Mesendoderm (in vitro differentiated cells): Measurements from ENCODE around the gene BHMT2. TPM values are rescaled to one million over a fixed set of nuclear protein-coding genes. Genes with fewer than 3 reads are reported as not detected.

ENCODE experiments used
- DNase-seq: peaks from one replicate; pipeline ENCODE4 v3.0.0; 2013
- H2AK5ac ChIP-seq: 2 replicates; pipeline ENCODE4 v1.6.1; 2013; ENCODE audit warnings: low read length, inconsistent platforms
- H2BK120ac ChIP-seq: 2 replicates; pipeline ENCODE4 v1.6.1; 2013; ENCODE audit warnings: low read depth, mild to moderate bottlenecking, low read length, moderate library complexity, mixed read lengths
- H2BK15ac ChIP-seq: replicated peaks from 2 replicates; pipeline ENCODE4 v1.6.1; 2013; ENCODE audit warnings: low read depth, mild to moderate bottlenecking, moderate library complexity
- H2BK5ac ChIP-seq: 2 replicates; pipeline ENCODE4 v1.6.1; 2013; ENCODE audit warnings: low read length, inconsistent platforms
- H3K18ac ChIP-seq: 2 replicates; pipeline ENCODE4 v1.6.1; 2013; ENCODE audit warnings: mild to moderate bottlenecking, low read length, mixed read lengths
- H3K23ac ChIP-seq: one replicate; pipeline ENCODE4 v1.6.1; 2013; ENCODE audit warnings: low read length
- H3K27ac ChIP-seq: 2 replicates; pipeline ENCODE4 v1.5.1; 2013; ENCODE audit warnings: low read depth, mild to moderate bottlenecking, inconsistent platforms, low read length, moderate library complexity
- H3K27me3 ChIP-seq: 2 replicates; pipeline ENCODE4 v1.6.1; 2013; ENCODE audit warnings: low read length, control low read depth, mild to moderate bottlenecking, inconsistent platforms; ENCODE audit not compliant: insufficient read depth, poor library complexity
- H3K36me3 ChIP-seq: 2 replicates; pipeline ENCODE4 v1.6.1; 2013; ENCODE audit warnings: low read length, inconsistent platforms; ENCODE audit not compliant: control insufficient read depth, insufficient read depth
- H3K4ac ChIP-seq: one replicate; pipeline ENCODE4 v1.6.1; 2013; ENCODE audit warnings: low read depth, mild to moderate bottlenecking, low read length, moderate library complexity
- H3K4me1 ChIP-seq: 2 replicates; pipeline ENCODE4 v1.6.1; 2013; ENCODE audit warnings: low read depth, low read length, inconsistent platforms; ENCODE audit not compliant: control insufficient read depth
- H3K4me2 ChIP-seq: 2 replicates; pipeline ENCODE4 v1.6.1; 2013; ENCODE audit warnings: low read length
- H3K4me3 ChIP-seq: 2 replicates; pipeline ENCODE4 v1.5.1; 2013; ENCODE audit warnings: mild to moderate bottlenecking, low read length
- H3K56ac ChIP-seq: one replicate; pipeline ENCODE4 v1.6.1; 2013; ENCODE audit warnings: low read length
- H3K79me1 ChIP-seq: 2 replicates; pipeline ENCODE4 v1.6.1; 2013; ENCODE audit warnings: low read length, inconsistent platforms
- H3K79me2 ChIP-seq: 2 replicates; pipeline ENCODE4 v1.6.1; 2013; ENCODE audit warnings: mild to moderate bottlenecking, low read length; ENCODE audit not compliant: control insufficient read depth, insufficient read depth
- H3K9ac ChIP-seq: 2 replicates; pipeline ENCODE4 v1.6.1; 2013; ENCODE audit warnings: low read length, inconsistent platforms
- H4K5ac ChIP-seq: one replicate; pipeline ENCODE4 v1.6.1; 2013; ENCODE audit warnings: low read length
- H4K8ac ChIP-seq: one replicate; pipeline ENCODE4 v1.6.1; 2013; ENCODE audit warnings: low read depth, mild to moderate bottlenecking, control low read depth, low read length, moderate library complexity
- WGBS: extraction: QIAGEN DNeasy Blood & Tissue Kit; methylation state at CpG from one replicate; pipeline ENCODE4 v1.1.7; 2013; ENCODE audit warnings: low lambda C conversion rate, missing lambda C conversion rate; ENCODE audit not compliant: insufficient coverage; ENCODE audit errors: extremely low coverage; 5-methylcytosine and 5-hydroxymethylcytosine counted together
- polyA plus RNA-seq, 2 experiments: library from polyadenylated mRNA; stranded (reverse); fragments of 200-250 nt; gene quantifications; one replicate each; pipeline ENCODE4 v1.2.3, GENCODE V29; 2013

BHMT2 gene, protein sequence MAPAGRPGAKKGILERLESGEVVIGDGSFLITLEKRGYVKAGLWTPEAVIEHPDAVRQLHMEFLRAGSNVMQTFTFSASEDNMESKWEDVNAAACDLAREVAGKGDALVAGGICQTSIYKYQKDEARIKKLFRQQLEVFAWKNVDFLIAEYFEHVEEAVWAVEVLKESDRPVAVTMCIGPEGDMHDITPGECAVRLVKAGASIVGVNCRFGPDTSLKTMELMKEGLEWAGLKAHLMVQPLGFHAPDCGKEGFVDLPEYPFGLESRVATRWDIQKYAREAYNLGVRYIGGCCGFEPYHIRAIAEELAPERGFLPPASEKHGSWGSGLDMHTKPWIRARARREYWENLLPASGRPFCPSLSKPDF
- polyA plus RNA-seq (2013, experiment 1 of 2) = not detected
- polyA plus RNA-seq (2013, experiment 2 of 2) = not detected

DNA sequence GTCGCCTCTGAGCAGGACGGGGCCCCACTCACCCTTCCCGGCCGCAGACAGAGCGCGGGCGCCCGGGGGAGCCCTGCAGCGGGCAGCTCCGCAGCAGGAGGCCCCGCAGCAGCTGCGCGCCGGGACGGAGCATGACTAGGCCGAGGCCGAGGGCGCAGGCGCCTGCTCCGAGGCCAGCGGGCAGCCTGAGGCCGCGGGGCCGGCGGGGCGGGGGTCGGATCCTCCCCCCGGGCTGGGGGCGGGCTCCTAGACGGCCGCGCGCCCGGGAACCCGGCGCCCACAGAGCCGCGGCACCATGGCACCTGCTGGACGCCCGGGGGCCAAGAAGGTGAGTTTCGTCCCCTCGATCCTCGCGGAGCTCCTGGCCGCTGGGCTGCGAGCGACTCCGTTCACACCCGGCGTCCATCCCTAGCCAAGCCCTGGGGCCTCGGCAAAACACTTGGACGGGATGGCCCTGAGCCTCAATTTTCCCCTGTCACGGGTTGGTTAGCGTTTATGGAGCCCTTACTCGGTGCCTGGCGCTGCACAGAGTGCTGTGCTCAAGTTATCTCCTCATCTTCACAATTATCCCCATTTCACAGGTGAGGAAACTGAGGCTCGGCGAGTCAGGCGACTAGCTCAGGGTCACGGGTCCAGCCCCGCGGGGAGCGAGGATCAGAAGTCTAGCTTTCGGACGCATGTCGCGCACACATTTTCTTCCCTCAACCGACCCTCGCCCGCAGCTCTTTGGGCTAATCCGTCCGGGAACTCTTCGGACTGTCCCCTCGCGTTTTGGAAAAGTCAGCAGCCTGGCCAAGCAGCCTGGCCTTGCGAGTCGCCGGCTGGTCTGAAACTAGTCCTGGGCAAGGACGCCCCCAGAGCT is at the start of gene BHMT2, which contains the start of gene DMGDH:
TSS of gene BHMT2 (plus strand) at position 280 of the 862 bp plus-strand sequence. CDS start at position 296, 16 bp downstream.
TSS of gene DMGDH (minus strand) at position 187 of the 862 bp plus-strand sequence. CDS start at position 133, 54 bp downstream.
- no peak within 1 kb of the TSS for H2BK120ac ChIP-seq
- H2AK5ac ChIP-seq = no peak within 1 kb of the TSS
- no peak within 1 kb of the TSS for H3K4ac ChIP-seq
- no peak within 1 kb of the TSS for H3K56ac ChIP-seq
- H3K79me1 ChIP-seq = no peaks in the 10 kb centered on the region
- DNase-seq = no peak
- no peaks in the 10 kb centered on the region for H3K36me3 ChIP-seq
- no peaks in the 10 kb centered on the region for H3K79me2 ChIP-seq
- no peaks in the 10 kb centered on the region for H3K27me3 ChIP-seq
- no peak within 1 kb of the TSS for H3K18ac ChIP-seq
- no peak within 1 kb of the TSS for H3K23ac ChIP-seq
- no peak within 1 kb of the TSS for H3K27ac ChIP-seq
- no peak within 1 kb of the TSS for H3K4me3 ChIP-seq
- no peak within 1 kb of the TSS for H3K4me2 ChIP-seq
- no peak within 1 kb of the TSS for H3K9ac ChIP-seq
- no peak within 1 kb of the TSS for H2BK5ac ChIP-seq
- no peak within 1 kb of the TSS for H4K8ac ChIP-seq
- no peak within 1 kb of the TSS for H2BK15ac ChIP-seq
- no peaks in the 10 kb centered on the region for H3K4me1 ChIP-seq
- WGBS = no CpG with 5 or more reads among the region's 79 CpGs
- H4K5ac ChIP-seq = no peak within 1 kb of the TSS

DNA sequence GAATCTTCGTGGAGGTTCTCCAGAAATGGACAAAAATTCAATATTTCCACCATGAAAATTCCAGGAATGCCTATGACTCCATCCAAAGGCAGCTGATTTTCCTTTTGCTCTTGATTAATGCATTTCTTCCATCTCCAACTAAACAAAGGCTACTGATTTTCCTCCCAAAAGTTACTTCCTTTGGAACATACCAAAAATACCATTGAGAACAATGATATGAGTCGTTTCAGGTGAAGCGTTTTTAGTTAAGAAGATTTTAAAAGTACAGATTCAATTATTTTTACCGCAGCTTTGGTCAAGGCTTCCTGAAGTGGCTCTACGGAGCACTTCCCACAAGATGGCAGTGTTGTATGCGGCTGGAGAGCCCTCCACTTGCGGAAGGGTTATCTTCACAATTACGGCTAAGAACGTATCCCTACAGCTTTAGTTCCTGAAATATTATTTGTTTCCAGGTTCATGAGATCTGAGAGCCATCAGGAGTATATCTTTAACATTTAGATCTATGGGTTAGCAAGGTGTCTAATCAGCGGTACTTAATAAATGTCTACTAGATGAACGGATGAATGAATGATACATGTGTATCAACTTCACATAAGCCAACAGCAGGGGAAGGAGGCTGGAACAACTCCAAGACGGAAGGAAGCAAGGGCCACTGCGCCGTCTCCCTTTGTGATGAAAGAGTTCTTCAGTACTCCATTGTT is 48.6 kb upstream of the BHMT2 start:
- no peak overlapping the region for H3K9ac ChIP-seq
- H3K79me1 ChIP-seq = no peaks in the 10 kb centered on the region
- no peak overlapping the region for H3K23ac ChIP-seq
- no peak overlapping the region for H3K4me2 ChIP-seq
- no peak overlapping the region for H3K4ac ChIP-seq
- no peaks in the 10 kb centered on the region for H3K27me3 ChIP-seq
- no peak overlapping the region for H2AK5ac ChIP-seq
- H2BK5ac ChIP-seq = no peak overlapping the region
- H2BK15ac ChIP-seq = no peak overlapping the region
- no peaks in the 10 kb centered on the region for H3K79me2 ChIP-seq
- WGBS = no CpG with 5 or more reads among the region's 14 CpGs
- H3K27ac ChIP-seq = no peak overlapping the region
- H3K18ac ChIP-seq = no peak overlapping the region
- no peak overlapping the region for H2BK120ac ChIP-seq
- DNase-seq = peak; percentile 72
- no peaks in the 10 kb centered on the region for H3K36me3 ChIP-seq
- H4K8ac ChIP-seq = no peak overlapping the region
- no peak overlapping the region for H4K5ac ChIP-seq
- no peaks in the 10 kb centered on the region for H3K4me1 ChIP-seq
- H3K56ac ChIP-seq = no peak overlapping the region
- no peak overlapping the region for H3K4me3 ChIP-seq

DNA sequence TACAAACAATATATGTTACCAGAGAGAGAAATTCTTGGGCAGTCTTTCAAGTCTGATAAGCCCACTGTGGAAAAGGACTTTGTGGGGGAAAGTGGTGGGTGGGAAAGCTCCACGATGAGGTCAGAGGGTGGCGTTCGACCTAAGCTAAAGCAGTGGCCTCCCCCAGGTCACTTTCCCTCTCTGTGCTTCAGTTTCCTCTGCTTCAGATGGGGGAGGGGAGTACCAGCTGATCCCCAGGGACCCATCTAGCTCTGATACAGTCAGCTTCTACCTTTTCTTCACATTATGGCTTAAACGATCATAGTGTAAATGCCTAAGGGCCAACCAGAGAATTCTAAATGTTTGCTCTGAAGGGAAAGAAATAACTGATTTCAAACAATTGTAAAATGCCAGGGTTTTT is 47.8 kb upstream of the BHMT2 start:
- DNase-seq = peak; percentile 17

DNA sequence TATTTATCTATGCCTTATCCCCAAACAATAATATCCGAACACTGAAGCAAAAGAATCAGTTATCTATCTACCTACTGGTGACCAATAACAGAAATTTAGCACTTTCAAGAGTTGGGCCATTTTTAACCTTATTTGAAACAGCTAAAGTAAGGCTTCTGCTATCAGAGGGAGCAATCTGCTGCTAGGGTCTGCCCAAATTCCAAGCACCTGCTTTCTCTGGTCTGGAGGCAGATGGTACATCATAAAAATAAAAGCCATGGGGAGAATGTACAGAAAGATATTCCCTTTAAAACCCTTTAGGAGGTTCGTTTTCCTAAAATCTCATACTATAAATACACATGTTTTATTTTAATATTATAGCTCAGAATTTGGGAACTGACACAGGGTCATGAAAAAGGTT is 46.8 kb upstream of the BHMT2 start:
- Histone ChIP-seq H4K8ac (no peak overlapping the region), H3K23ac (no peak overlapping the region), H3K9ac (no peak overlapping the region), H3K18ac (no peak overlapping the region), H2BK5ac (no peak overlapping the region), H3K4me1 (no peaks in the 10 kb centered on the region), H3K79me1 (no peaks in the 10 kb centered on the region), H2BK120ac (no peak overlapping the region), H3K4ac (no peak overlapping the region), H3K4me2 (no peak overlapping the region), H2AK5ac (no peak overlapping the region), H3K27ac (no peak overlapping the region), H2BK15ac (no peak overlapping the region), H3K56ac (no peak overlapping the region), H4K5ac (no peak overlapping the region), H3K79me2 (no peaks in the 10 kb centered on the region), H3K36me3 (no peaks in the 10 kb centered on the region), H3K27me3 (no peaks in the 10 kb centered on the region), H3K4me3 (no peak overlapping the region)
- no peak for DNase-seq
- 100% methylated on average over 1 of the region's 2 CpGs for WGBS

More for the DNA sequence above, 47.8 kb upstream of the BHMT2 start:
- no peak overlapping the region for H2BK120ac ChIP-seq
- H3K27ac ChIP-seq = no peak overlapping the region
- H3K79me2 ChIP-seq = no peaks in the 10 kb centered on the region
- H3K23ac ChIP-seq = no peak overlapping the region
- no peak overlapping the region for H3K18ac ChIP-seq
- no peaks in the 10 kb centered on the region for H3K79me1 ChIP-seq
- H2BK5ac ChIP-seq = no peak overlapping the region
- no peak overlapping the region for H3K4me2 ChIP-seq
- H3K4ac ChIP-seq = peak overlapping the region; percentile 27
- WGBS = no CpG with 5 or more reads among the region's 4 CpGs
- no peak overlapping the region for H2BK15ac ChIP-seq
- H4K5ac ChIP-seq = no peak overlapping the region
- H3K27me3 ChIP-seq = no peaks in the 10 kb centered on the region
- no peaks in the 10 kb centered on the region for H3K4me1 ChIP-seq
- no peak overlapping the region for H3K56ac ChIP-seq
- no peak overlapping the region for H3K4me3 ChIP-seq
- H2AK5ac ChIP-seq = no peak overlapping the region
- no peaks in the 10 kb centered on the region for H3K36me3 ChIP-seq
- no peak overlapping the region for H4K8ac ChIP-seq
- no peak overlapping the region for H3K9ac ChIP-seq

DNA sequence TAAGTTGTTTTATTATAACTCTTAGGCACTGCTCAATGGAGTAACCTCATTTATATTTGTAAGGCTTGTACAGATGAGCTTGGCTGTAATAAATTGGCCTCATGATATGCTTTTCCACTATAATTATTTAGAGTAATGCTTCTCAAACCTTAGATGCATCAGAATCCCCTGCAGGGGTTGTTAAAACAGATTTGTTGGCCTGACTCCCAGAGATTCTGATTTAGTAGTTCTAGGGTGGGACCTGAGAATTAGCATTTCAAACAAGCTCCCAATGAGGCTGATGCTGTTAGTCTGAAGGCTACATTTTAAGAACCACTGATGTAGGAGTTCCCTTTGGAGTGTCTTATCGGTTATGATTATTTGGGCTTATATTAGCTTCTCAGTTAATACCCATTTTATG is 46.2 kb upstream of the BHMT2 start:
- Histone ChIP-seq H3K79me2 (no peaks in the 10 kb centered on the region), H3K79me1 (no peaks in the 10 kb centered on the region), H2AK5ac (no peak overlapping the region), H2BK120ac (no peak overlapping the region), H3K4me2 (no peak overlapping the region), H3K23ac (no peak overlapping the region), H3K4me1 (no peaks in the 10 kb centered on the region), H3K27ac (no peak overlapping the region), H3K36me3 (no peaks in the 10 kb centered on the region), H4K5ac (no peak overlapping the region), H3K27me3 (no peaks in the 10 kb centered on the region), H4K8ac (no peak overlapping the region), H3K9ac (no peak overlapping the region), H3K56ac (no peak overlapping the region), H3K4ac (no peak overlapping the region), H3K18ac (no peak overlapping the region), H2BK5ac (no peak overlapping the region), H2BK15ac (no peak overlapping the region), H3K4me3 (no peak overlapping the region)
- DNase-seq = no peak
- no CpG with 5 or more reads among the region's 1 CpG for WGBS
